HG03139 (cell line): ENCODE results near the gene DDI1.

Experiments used
- ATAC-seq: cut with Tn5 transposase; IDR thresholded peaks from one replicate; pipeline ENCODE4 v1.9.1; 2021; ENCODE audit not compliant: unreplicated experiment

DDI1 gene

DNA sequence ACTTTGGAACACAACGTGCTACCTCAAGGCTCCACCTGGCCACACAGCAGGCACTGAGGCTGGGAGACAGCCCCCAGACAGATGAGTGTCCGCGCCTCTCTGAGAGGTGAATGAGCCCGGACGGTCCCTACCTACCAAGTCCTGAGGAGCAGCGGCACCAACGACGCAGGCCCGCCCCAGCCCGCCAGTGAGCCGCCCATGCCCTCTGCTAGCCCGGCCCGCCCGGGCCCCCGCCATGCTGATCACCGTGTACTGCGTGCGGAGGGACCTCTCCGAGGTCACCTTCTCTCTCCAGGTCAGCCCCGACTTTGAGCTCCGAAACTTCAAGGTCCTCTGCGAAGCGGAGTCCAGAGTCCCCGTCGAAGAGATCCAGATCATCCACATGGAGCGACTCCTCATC lies at the start of gene DDI1:
TSS of gene DDI1 (plus strand) at position 53 of the 400 bp plus-strand sequence. CDS start at position 236, 183 bp downstream.
- no peak for ATAC-seq

GRCh38 chr11:103987629-103988594 lies 48.5 kb upstream of the DDI1 start:
- no peak for ATAC-seq

GRCh38 chr11:103988595-103988969 lies 47.9 kb upstream of the DDI1 start:
- ATAC-seq: no peak

DNA sequence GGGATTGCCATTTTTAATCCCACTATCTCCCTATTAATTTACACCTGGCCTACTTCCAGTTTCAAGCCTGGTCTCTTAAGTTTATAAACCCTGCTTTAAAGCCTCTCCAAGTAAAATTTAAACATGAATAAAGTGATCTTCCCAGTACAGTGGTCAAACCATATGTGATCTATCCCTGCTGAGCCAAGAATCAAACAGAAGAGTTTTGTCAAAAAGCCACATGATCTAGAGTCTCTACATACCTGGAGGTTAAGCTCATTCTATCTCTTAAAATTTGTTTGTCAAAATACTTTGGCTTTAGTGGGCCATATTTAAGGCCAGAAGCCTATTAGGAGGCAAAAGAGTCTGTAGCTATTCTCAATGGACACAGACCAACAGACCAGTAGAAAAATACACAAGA lies 42.9 kb upstream of the DDI1 start:
- no peak for ATAC-seq

GRCh38 chr11:103994094-103994493 lies 42.3 kb upstream of the DDI1 start:
- ATAC-seq: no peak

- ATAC-seq: no peak
Observed at GRCh38 chr11:103994518-103994917, 41.9 kb upstream of the DDI1 start.

GRCh38 chr11:103995896-103996295 lies 40.5 kb upstream of the DDI1 start:
- no peak for ATAC-seq

GRCh38 chr11:103997082-103997481 lies 39.4 kb upstream of the DDI1 start:
- ATAC-seq: no peak

- no peak for ATAC-seq
Observed at GRCh38 chr11:103998826-103999508, 37.5 kb upstream of the DDI1 start.

GRCh38 chr11:104000798-104001197 lies 35.6 kb upstream of the DDI1 start:
- no peak for ATAC-seq

- ATAC-seq: no peak
Observed at GRCh38 chr11:104001561-104002056, 34.8 kb upstream of the DDI1 start.

- ATAC-seq: no peak
Observed at GRCh38 chr11:104003491-104003890, 32.9 kb upstream of the DDI1 start.

- ATAC-seq: no peak
Observed at GRCh38 chr11:104005234-104005855, 31.1 kb upstream of the DDI1 start.

DNA sequence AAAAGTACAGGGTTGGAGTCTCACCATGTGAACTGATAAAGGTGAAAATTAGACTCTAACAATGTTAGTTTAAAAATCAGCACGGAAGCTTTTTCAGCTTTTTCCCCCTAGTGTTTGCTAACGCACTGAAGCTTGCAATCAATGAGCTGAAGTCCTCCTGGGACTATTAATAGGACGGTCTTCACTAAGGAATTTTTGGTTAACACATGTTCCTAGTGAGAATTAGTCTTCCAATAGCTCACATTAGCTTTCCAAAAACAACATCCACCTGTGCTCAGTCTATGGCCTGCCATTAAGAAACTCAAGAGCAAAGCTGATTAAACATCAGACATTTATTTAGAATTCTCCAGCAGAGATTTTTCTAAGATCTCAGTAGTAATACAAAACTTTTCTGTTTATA lies 26.7 kb upstream of the DDI1 start:
- ATAC-seq: no peak

DNA sequence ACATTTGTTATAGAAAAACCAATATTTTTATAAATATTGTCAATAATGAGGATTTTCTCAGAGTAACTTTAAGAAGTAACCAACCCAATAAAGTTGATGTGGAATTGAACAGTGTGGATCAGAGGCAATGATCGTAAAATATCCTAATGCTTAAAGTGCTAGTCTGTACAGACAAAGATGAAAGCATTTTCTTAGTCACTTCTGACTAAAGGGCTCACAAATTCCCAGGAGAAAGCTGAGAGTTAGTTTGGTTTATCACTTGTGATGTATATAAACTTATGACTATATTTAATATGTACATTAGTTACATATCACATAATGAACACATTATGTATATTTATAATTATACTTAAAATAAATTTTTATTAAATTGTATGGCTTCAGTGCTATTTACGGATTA lies 25.4 kb upstream of the DDI1 start:
- ATAC-seq: no peak

DNA sequence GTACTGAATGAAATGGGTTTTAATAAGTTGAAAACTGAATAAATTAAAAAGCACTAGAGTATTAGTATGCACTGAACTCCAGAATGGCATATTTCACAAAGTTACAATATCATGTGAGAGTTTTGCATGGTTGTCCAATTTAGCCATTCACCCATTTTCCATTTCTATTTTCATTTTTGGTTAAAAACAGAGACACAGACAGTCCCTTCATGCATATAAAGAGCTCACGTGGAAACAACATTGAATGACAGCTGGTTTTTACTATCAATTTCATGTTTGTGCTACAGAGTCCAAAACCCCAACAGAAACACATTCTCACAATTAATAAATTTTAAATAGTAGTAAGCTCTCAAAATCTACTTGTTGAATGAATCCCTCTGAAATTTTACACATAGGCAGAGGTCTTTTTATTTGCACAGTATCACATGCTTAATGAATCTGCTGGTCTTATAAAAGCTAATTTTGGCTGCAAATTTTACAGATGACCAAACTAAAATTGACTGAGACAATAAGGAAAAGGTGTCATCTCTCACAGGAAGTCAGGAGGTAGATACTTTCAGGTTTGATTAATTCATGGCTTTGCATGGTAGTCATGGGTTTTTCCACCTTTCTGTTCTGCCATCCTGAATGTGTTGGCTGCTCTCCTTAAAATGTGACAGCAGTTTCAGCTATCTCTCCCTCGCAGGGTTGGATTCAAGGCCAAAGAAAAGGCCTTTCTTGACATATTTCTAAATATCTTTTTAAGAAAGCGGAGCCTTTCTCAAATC lies 20.6 kb upstream of the DDI1 start:
- ATAC-seq: peak; percentile 72

GRCh38 chr11:104024572-104024971 lies 11.9 kb upstream of the DDI1 start:
- ATAC-seq: no peak

DNA sequence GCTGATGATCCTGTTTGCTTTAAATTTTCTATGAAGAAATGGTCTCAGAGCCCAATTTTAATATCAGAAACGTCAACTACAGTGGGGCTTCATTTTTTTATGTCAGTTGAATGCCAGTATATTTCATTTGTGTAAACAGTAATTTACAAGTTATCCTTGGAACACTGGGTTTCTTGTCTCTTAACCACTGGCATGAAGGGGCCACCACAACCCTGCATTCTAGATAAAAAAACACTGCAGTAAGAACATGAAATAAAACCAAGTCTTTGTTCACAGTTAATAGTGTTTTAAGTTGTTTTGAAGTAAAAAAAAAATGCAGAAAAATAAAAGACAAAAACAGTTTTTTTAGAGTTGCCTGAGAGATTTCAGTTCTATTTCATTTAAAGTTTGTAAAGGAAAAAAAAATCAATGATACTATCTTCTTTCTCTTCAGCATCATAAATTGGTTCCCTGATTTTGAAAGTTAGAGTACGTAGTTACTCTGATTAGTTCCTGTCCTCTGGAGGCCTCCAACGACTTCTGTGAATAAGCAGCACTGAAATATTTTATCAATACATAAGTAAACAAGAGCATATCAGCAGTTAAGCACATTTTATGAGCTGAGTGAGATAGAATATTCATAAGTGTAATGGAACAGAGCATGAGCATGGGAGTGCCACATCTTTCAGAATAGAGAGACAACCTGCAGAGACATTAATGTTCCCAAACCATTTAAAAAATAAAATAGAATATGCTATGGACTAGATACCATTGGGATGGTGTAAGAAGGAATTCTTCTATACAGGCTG lies 7.8 kb upstream of the DDI1 start:
- no peak for ATAC-seq

- ATAC-seq: no peak
Observed at GRCh38 chr11:104033134-104033533, 3.3 kb upstream of the DDI1 start.

- no peak for ATAC-seq
Observed at GRCh38 chr11:104033561-104033960, 2.9 kb upstream of the DDI1 start.
